ENCODE data around the gene DOCK7.
"Not testable (repeated sequence)": the region's sequence is repeated elsewhere in the genome, so short reads cannot be mapped to it uniquely, and the experiment has no call there.

The DOCK7 gene

DNA sequence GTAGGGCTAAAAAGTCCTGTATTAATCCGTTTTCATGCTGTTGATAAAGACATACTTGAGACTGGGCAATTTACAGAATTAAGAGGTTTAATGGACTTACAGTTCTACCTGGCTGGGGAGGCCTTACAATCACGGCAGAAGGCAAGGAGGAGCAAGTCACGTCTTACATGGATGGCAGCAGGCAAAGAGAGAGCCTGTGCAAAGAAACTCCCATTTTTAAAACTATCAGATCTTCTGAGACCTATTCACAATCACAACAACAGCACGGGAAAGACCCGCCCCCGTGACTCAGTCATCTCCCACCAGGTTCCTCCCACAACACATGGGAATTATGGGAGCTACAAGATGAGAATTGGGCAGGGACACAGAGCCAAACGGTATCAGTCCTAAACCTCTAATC is 6.3 kb upstream of the DOCK7 start:
- DNase-seq (ENCODE audit: low read depth): not testable (repeated sequence)

- no peak for DNase-seq (ENCODE audit: low read depth)
These were observed 4.9 kb upstream of the DOCK7 start for GRCh38 chr1:62693123-62693522.

- DNase-seq (ENCODE audit: low read depth): no peak
These were observed 3.1 kb upstream of the DOCK7 start for GRCh38 chr1:62691062-62691844.

DNA sequence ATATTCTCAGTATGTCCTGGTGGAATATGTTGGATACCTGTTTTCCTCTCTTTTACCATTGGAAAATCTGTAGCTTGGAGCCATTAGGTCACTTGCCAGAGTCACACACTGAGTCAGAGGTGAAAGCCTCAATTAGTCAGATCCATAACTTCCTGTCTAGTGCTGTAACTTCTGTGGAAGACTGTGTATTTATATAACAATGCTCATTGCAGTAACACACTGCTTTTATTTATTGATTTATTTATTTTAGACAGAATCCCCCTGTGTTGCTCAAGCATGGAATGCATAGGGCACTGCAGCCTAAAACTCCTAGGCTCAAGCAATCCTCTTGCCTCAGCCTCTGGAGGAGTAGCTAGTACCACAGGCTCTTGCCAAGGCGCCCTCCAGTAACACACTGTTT is 1.3 kb upstream of the DOCK7 start:
- DNase-seq (ENCODE audit: low read depth): no peak

- DNase-seq (ENCODE audit: low read depth): peak; percentile 1
These were observed 500 bp upstream of the DOCK7 start for GRCh38 chr1:62688687-62689085.

DNA sequence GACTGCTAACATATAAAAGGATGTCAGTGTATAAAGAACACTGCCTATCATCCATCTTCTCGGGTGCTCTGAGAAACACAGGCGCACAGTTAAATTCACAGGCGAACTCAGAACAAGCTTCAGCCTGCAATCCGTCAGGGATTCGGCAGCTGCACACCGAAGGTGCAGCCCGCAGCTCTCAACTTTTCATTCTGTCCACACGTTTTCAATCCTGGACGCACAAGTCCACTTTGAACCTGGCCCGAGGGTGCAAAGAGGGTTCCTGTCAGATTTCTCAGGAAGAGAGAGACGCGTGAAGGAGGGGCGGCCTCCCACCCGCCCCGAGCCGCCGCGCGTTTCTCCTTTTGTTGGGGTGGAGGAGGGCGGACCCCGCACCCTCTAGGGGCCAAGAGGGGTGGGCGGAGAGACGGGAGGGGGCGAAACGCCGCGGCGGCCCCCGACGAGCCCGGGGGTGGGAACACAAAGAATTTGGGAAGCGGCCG is 724 bp downstream of the DOCK7 start:
- peak; percentile 2 for DNase-seq (ENCODE audit: low read depth)

DNA sequence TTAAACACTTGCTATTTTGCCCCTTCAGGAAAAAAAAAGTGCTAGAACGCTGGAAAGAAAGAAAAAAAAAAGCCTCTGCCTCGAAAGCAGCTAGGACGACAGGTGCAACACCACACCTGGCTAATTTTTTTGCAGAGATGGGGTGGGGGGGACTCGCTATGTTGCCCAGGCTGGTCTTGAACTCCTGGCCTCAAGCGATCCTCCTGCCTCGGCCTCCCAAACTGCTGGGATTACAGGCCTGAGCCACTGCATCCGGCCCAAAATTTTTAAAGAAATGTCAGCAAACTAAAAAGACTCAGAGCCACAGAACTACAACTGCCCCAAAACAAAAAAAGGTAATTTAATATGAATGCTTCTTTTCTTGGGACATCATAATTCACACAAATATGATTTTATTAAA is 1.4 kb downstream of the DOCK7 start:
- no peak for DNase-seq (ENCODE audit: low read depth)

- DNase-seq (ENCODE audit: low read depth): no peak
These were observed 2.7 kb downstream of the DOCK7 start for GRCh38 chr1:62685431-62685859.

DNA sequence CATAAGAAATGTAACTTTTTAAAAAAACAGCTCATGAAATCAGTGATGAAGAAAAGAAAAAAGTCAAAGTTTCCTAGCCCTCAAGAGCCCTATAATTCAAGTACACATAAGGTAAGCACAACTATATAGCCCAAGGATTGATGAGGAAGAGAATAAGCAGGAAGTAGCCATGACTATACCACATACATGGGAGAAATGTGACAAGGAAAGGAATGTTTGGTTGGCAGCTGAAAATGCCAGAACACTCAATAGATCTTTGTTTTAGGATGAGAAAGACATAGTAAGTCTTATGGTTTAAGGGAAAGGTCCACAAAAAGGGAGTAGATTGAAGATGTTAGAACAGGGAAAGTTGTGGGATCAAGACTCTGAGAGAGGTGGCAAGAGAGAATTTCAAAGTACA is 5.7 kb downstream of the DOCK7 start:
- no peak for DNase-seq (ENCODE audit: low read depth)

- DNase-seq (ENCODE audit: low read depth): not testable (repeated sequence)
These were observed 7.2 kb downstream of the DOCK7 start for GRCh38 chr1:62680992-62681391.

DNA sequence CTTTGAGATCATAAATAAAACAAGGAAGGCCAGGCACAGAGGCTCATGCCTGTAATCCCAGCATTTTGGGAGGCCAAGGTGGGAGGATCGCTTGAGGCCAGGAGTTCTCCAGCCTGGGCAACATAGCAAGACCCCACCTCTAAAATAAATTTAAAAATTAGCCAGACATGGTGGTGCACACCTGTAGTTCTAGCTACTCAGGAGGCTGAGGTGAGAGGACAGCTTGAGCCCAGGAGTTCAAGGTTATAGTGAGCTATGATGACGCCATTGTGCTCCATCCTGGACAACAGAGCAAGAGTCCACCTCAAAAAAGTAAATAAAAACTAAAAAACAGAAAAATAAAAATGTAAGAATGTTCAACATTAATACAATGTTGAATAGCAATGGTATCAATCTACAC is 10.4 kb downstream of the DOCK7 start:
- not testable (repeated sequence) for DNase-seq (ENCODE audit: low read depth)

GRCh38 chr1:62676611-62677356 is 11.4 kb downstream of the DOCK7 start:
- no peak for DNase-seq (ENCODE audit: low read depth)

DNA sequence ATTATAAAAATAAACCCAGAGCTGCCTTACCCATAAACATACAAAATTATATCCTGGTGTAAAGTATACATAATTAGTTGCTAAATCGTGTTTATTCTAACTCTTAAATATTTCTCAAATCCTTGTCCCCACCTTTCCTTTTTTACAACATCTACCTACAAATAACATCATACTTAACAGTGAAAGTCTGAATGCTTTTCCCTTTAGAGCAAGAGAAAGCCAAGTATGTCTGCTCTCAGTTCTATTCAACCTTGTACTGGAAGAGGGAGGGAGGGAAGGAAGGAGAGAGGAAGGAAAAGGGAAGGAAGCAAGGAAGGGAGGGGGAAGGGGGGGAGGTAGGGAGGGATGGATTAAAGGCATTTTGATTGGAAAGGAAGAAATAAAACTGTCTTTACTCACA is 14.6 kb downstream of the DOCK7 start:
- DNase-seq (ENCODE audit: low read depth): no peak

DNA sequence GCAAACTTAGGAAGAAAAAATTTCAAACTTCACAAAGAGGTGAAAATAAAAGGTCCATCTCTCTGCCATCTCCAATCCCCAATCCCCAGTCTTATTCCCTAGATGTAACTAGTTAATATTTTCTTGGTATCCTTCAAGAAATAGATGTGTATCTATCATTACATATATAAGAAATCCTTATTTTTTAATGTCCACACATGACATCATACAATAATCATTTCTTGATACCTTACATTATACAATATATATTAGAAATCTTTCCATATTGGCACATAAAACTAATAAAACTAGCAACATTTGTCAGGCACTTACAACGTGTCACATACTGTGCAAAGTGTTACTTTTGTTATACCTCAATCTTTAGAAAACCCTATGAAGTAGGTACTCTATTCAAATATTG is 16.2 kb downstream of the DOCK7 start:
- DNase-seq (ENCODE audit: low read depth): no peak

DNA sequence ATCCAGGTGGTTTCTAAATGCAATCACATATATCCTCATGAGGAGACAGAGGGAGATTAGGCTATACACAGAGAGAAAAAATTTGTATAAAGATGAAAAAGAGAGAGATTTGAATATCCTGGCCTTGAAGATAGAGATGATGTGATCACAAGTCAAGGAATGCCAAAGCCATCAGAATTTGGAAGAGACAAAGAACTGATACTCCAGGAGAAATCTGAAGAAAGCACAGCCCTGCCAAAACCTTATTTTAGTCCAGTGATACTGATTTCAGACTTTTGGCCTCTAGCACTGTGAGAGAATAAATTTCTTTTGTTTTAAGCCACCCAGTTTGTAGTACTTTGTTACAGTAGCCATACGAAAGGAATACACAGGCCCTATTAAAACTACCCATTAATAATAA is 33.4 kb downstream of the DOCK7 start:
- no peak for DNase-seq (ENCODE audit: low read depth)

DNA sequence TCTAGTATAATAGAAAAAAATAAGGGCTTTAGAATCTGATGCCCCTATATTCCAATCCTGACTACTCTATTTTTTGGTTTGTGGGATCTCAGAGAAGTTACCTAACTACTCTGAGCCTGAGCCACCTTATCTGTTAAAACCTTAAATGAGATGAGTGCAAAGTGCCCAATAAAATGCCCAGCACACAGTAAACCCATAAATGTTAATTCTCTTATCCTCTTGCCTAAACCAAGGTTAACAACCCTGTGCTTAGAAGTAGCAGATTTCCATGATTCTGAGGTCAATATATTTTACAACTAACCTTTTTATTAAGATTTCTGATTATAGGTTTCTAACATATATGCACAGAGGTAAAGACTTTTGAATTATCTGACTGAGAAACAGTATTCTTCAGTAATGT is 35.8 kb downstream of the DOCK7 start:
- no peak for DNase-seq (ENCODE audit: low read depth)

DNA sequence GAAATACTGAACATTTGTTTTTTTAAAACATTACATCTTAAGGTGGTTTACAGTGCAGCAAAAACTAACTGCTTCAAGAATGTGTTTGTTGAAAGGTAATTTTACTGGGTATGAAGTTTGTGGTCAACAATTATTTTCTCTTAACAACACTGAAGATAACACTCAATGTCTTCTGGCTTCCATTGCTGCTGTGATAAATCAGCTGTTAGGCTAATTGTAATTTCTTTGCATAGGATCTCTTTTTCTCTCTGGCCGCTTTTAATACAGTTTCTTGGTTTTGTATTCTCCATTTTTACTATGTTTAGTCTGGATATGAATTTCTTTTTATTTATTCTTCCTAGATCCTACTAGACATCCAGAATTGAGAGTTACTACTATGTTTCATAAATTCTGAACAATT is 44.9 kb downstream of the DOCK7 start:
- no peak for DNase-seq (ENCODE audit: low read depth)

DNA sequence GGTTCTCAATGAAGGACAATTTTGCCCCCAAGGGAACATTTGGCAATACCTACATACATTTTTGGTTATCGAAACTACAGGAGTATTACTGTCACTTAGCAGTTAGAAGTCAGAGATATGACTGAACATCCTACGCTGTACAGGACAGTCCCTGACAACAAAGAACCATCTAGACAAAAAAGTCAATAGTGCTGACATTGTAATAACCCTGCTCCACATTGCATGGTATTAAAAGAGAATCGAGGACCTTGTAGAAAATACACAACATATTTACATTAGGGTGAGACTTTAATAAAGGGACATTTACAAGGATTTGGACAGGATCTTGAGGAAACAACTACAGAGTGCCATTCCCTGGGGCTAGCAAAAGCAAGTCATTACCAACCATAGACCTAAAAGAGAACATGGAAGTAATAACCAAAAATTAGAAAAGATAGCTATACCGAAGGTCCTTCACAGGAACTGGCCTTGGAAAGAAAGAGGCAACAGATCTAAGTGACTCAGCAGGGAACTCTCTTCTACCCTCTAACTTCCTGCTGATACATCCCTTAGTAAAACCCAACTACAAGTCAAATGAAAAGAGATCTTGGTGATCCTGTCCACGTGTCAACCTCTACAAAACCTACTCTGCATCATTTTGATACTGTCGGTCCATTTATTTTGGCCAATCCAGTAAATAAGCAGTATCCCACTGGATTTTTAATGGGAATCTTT is 50.6 kb downstream of the DOCK7 start:
- no peak for DNase-seq (ENCODE audit: low read depth)

DNA sequence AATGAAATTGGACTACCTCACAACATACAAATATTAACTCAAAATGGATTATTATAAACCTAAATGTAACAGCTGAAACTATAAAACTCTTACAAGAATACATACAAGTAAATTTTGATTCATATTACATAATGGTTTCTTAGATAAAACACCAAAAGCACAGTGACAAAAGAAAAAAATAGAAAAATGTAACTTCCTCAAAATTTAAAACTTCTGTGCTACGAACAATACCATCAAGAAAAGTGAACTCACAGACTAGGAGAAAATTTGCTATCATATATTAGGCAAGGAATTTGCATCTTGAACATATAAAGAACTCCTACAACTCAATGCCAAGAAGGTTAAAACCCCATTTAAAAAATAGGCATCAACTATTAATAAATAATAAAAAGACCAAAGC is 59.7 kb downstream of the DOCK7 start:
- no peak for DNase-seq (ENCODE audit: low read depth)

DNA sequence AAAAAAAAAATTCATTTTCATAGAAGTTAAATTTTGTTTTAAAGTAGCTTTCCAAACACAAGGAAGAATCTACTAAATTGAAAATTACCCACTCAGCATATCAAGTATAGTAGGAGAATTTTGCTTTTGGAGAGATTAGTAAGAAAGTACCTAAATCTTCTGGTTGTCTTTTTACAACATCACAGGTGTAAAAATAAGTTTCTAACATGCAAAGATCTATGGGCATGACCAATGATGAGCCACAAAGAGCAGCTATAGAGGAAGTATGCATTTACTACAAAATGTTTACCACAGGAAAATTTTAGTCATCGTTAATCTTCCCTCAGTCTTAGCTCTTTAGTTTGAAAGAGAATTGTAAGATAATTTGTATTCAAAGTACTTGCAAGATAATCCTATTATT is 62.8 kb downstream of the DOCK7 start:
- DNase-seq (ENCODE audit: low read depth): no peak

DNA sequence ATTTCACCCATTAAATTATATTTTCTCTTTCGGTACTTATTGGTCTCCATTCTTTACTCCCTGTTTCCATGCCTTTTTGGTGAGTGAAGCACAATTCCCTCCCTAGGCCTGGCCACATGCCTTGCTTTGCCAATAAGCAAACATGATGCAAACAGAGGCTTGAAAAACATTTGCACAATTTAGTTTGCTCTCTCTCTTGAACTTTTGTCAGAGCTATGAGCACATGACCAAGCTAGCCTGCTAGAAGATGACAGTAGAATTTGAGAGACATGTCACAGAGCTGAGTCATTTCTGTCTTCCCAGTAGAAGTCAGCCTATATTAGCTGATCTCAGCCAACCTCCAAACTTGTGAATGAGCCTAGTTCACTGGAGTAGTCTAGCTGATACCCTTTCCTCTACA is 66.3 kb downstream of the DOCK7 start:
- no peak for DNase-seq (ENCODE audit: low read depth)

GRCh38 chr1:62613890-62614289 is 74.3 kb downstream of the DOCK7 start:
- no peak for DNase-seq (ENCODE audit: low read depth)

GRCh38 chr1:62613325-62613727 is 74.9 kb downstream of the DOCK7 start:
- no peak for DNase-seq (ENCODE audit: low read depth)
